T-helper 2 cell treated with Interferon-gamma antibody and Interleukin-4, amounts not matched to agents 5 μg/mL and 100 μg/mL, for 36 hours (primary cell): ENCODE data around the gene TPM1.

Source experiments
- DNase-seq: peaks from one replicate; pipeline ENCODE4 v3.0.0; 2021; ENCODE audit warnings: low spot score
- H3K27ac Mint-ChIP-seq: one replicate; pipeline ENCODE4 v1.8.0; 2021; ENCODE audit warnings: mild to moderate bottlenecking, mixed read lengths
- H3K27me3 Mint-ChIP-seq: one replicate; pipeline ENCODE4 v1.8.0; 2021; ENCODE audit warnings: low read depth, mixed read lengths
- H3K36me3 Mint-ChIP-seq: one replicate; pipeline ENCODE4 v1.8.0; 2021; ENCODE audit warnings: low read depth, mixed read lengths
- H3K4me1 Mint-ChIP-seq: one replicate; pipeline ENCODE4 v1.8.0; 2021; ENCODE audit warnings: low read depth, mixed read lengths
- H3K4me3 Mint-ChIP-seq: one replicate; pipeline ENCODE4 v1.8.0; 2022; ENCODE audit warnings: mild to moderate bottlenecking, moderate library complexity, mixed read lengths
- H3K9me3 Mint-ChIP-seq: one replicate; pipeline ENCODE4 v1.8.0; 2021; ENCODE audit warnings: mixed read lengths

The TPM1 gene

DNA sequence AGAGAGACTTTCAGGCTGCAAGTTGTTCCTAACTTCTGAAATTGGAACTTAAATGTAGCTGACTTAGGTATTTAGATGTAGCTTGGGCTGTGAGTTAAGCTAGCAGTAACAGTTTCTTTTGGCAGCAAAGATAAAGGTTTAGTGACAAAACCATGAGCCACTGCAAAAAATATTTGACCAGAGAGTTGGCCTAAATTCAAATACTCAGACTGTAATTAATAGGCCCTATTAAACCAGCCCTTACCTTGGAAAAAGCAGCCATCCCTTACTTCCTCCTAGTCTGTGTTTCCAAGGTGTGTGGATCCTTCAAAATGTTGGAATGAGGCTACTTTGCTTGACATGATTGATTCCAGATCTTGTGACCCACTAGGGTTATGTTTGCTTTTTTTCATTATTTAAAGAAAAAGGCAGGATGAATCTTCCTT lies 8.2 kb downstream of the TPM1 start:
- Mint-ChIP-seq H3K9me3 (no peaks in the 10 kb centered on the region), H3K4me3 (no peak overlapping the region), H3K36me3 (no peaks in the 10 kb centered on the region), H3K27ac (no peak overlapping the region), H3K4me1 (peaks cover 12% of the 10 kb centered on the region), H3K27me3 (peaks cover 38% of the 10 kb centered on the region)
- no peak for DNase-seq

DNA sequence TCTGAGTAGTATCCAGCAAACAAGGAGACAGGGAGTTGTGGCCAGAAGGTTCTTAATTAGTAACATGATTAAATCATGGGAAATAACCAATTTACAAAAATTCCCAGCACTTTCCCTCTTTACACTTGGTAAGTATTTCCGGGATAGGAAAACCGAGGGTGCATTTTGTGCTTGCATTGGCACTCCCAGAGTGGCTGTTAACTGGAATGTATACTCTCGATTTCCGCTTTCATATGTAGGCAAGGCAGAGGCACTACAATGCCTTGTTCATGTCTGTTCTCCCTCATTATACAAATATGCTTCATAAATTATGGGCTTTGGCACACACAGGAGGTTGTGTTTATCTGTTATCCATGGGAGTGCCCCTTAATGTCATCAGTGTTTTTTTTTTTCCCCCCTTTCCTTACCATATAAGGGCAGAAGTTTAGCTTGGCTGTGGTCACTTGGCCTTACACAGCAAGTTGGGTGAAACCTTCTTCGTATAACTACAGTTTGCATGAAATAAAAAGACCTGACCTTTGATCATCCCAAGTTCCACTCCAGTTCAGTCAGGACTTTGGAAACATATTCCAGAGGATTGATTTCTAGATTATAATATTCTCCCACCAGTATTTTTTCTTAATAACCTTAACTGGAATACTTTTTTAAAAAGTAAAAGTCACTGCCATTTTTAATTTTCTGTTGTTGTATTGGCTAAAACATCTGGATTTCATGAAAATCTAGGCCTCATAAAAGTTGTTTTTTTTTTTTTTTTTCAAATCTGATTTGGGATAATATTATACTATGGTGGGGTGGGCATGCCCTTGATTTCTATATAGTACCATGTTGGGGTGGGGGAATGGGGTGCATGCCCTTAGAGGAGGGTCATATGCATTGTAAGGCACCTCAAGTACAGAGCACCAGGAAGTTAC lies 8.9 kb downstream of the TPM1 start:
- H3K27me3 Mint-ChIP-seq = peaks cover 32% of the 10 kb centered on the region
- no peaks in the 10 kb centered on the region for H3K36me3 Mint-ChIP-seq
- H3K4me1 Mint-ChIP-seq = peaks cover 12% of the 10 kb centered on the region
- DNase-seq = no peak
- no peak overlapping the region for H3K27ac Mint-ChIP-seq
- H3K4me3 Mint-ChIP-seq = no peak overlapping the region
- no peaks in the 10 kb centered on the region for H3K9me3 Mint-ChIP-seq

DNA sequence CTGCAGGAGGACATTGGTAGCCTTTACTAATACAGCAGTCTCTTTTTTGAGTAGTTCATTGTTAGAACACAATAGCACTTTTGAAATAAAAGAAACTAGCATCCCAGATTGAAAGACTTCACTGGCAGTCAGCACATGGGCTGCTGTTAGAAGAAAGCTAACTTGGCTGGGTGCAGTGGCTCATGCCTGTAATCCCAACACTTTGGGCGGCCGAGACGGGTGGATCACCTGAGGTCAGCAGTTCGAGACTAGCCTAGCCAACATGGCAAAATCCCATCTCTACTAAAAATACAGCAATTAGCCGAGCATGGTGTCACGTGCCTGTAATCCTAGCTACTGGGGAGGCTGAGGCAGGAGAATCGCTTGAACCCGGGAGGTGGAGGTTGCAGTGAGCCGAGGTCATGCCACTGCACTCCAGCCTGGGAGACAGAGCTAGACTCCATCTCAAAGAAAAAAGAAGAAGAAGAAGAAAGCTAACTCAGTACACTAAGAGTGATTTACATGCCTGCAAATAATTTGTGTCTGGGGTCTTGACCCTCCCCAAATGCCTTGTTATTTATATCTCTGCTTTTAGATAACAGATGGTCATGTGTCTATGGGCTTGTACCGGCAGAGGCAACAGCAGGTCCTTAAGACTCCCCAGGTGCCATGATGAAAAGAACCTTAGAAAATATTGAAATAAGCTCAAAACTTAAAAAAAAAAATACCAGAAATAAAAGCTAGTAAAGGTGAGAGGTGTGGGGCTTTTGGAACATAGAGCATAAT lies 9.7 kb downstream of the TPM1 start:
- Mint-ChIP-seq H3K27me3 (peaks cover 24% of the 10 kb centered on the region), H3K4me3 (no peak overlapping the region)

DNA sequence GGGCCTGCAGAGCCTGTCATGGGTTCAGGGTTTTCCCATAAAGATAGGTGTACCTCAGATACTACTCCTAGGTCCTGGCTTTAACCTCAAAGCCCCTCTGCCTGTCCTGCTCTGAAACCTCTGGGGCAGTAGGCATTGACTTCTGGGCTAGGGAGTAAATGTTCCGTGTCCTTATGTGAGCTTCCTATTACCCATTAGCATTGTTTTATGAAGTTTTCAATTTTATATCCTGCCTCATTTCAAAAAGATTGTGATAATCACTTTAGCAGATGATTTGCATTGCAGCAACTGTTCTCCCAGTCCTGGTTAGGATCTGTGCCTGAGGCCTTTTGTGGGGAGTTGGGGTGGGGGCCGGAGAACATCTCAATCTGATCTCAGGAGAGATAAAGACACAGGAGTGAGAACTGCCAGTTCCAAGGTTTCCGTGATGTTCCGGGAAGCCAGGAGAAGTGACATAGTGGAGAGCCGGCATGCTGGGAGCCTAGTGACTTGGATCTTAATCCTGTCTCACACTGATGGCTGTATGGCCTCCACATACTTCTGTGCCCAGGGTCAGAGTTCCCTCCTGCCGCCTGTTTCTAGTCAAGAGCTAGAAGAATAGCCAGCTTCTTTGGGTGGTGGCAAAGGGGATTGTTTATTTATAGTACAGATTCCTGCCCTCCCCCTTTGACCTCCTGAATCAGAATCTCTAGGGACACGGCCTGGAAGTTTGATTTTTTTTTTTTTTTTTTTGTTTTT lies 10.6 kb downstream of the TPM1 start:
- no peaks in the 10 kb centered on the region for H3K36me3 Mint-ChIP-seq
- peaks cover 13% of the 10 kb centered on the region for H3K4me1 Mint-ChIP-seq
- no peak for DNase-seq
- no peak overlapping the region for H3K27ac Mint-ChIP-seq
- H3K27me3 Mint-ChIP-seq = peaks cover 17% of the 10 kb centered on the region
- no peak overlapping the region for H3K4me3 Mint-ChIP-seq
- H3K9me3 Mint-ChIP-seq = no peaks in the 10 kb centered on the region

More for the DNA sequence above, 9.7 kb downstream of the TPM1 start:
- H3K27ac Mint-ChIP-seq = no peak overlapping the region
- no peaks in the 10 kb centered on the region for H3K9me3 Mint-ChIP-seq
- H3K36me3 Mint-ChIP-seq = no peaks in the 10 kb centered on the region
- H3K4me1 Mint-ChIP-seq = peaks cover 15% of the 10 kb centered on the region
- no peak for DNase-seq

DNA sequence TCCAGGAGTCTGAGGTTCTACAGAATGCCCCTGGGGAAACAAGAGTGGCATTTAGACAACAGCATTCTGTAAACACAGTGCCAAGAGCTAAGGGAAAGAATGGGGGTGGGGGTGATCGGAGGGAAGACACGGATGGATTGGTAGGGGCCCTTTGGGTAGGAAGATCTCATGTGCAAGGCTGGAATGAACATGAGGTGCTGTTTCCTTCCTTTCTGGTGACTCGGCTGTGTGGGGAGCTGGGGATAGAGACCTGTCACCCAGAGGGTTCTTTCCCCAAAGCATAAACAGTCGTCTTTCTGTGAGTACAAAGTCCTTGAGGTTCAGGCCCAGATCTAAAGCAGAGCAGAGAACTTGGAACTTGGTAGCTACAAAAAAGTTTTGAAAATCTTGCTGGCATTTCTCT lies 11.7 kb downstream of the TPM1 start:
- Mint-ChIP-seq H3K4me1 (peaks cover 7% of the 10 kb centered on the region), H3K27ac (no peak overlapping the region), H3K4me3 (no peak overlapping the region), H3K27me3 (peaks cover 12% of the 10 kb centered on the region), H3K36me3 (no peaks in the 10 kb centered on the region), H3K9me3 (no peaks in the 10 kb centered on the region)
- DNase-seq = no peak

DNA sequence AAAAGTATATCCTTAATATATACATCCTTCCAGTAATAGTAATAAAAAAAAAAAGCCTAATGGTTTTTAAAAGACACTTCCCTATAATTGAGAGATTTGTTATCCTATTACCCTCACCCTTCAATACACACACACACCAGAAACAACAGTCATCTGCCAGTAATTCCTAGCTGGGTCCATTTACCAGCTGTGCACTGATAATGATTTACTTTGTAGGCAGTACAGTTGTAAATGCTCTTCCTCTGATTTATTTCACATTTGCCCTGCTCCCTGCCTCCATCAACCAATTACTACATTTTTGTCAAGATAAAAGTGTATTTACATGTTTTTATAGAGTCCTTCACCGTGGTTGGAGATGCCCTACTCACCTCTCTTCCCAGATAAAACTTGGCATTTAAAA lies 12.4 kb downstream of the TPM1 start:
- H3K27ac Mint-ChIP-seq = no peak overlapping the region
- H3K9me3 Mint-ChIP-seq = no peaks in the 10 kb centered on the region
- no peak for DNase-seq
- H3K4me1 Mint-ChIP-seq = peaks cover 3% of the 10 kb centered on the region
- no peaks in the 10 kb centered on the region for H3K36me3 Mint-ChIP-seq
- no peak overlapping the region for H3K4me3 Mint-ChIP-seq
- H3K27me3 Mint-ChIP-seq = peaks cover 4% of the 10 kb centered on the region

DNA sequence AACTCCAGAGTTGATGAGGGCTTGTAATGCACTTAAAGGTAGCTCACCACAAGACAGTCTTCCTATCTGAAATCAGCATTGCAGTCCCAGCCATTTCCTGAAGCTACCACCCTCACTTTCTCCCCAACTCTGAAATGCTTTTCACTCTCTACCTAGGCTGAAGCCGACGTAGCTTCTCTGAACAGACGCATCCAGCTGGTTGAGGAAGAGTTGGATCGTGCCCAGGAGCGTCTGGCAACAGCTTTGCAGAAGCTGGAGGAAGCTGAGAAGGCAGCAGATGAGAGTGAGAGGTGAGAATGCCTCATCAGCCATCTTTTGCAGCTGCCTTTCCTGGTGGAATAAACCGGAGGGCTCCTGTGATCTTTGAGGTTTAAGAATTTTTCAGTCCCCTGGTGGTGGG lies 14.3 kb downstream of the TPM1 start:
- Mint-ChIP-seq H3K9me3 (no peaks in the 10 kb centered on the region), H3K27ac (no peak overlapping the region), H3K4me1 (peaks cover 3% of the 10 kb centered on the region), H3K36me3 (no peaks in the 10 kb centered on the region), H3K4me3 (no peak overlapping the region), H3K27me3 (no peaks in the 10 kb centered on the region)
- DNase-seq = no peak

DNA sequence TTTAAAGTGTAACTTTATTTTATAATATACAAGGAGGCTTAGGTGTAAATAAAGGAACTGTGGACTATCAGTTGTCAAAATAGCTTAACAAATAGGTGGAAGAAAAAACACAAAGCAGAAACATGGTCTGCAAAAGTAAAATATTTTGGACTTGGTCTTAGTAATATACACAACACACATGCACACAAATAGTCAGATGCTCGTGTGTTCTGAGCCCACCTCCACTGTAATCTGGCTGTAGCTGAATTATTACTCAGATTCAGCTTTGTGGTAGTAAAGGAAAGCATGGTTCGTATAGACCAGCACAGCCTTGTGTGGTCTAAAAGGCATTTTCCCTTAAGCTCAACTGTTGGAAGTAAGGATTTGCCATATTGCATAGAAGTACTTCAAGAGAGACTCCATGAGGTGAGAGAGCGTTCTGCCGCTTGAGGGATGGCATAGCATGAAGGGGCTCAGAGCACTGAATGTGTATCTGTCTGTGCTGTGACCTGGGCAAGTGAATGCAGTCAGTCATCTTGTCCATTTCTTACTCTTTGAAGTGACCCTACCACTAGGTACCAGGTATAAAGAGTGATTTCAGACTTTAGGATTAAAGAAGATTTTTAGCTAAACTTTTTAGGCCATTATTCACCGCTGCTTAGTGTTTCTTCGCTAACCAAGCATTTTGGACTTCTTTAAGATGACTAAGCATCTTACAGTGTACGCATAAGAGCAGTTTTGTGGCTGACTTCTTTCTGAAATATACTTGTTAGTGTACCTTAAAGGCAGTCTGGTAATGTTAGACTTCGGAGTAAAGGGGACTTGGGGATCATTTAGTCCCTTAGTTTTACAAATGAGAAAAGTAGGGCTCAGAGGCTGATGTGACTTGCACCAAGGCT lies 15.2 kb downstream of the TPM1 start:
- H3K27ac Mint-ChIP-seq = no peak overlapping the region
- H3K36me3 Mint-ChIP-seq = no peaks in the 10 kb centered on the region
- H3K9me3 Mint-ChIP-seq = no peaks in the 10 kb centered on the region
- H3K27me3 Mint-ChIP-seq = no peaks in the 10 kb centered on the region
- H3K4me1 Mint-ChIP-seq = peaks cover 3% of the 10 kb centered on the region
- H3K4me3 Mint-ChIP-seq = no peak overlapping the region
- no peak for DNase-seq

DNA sequence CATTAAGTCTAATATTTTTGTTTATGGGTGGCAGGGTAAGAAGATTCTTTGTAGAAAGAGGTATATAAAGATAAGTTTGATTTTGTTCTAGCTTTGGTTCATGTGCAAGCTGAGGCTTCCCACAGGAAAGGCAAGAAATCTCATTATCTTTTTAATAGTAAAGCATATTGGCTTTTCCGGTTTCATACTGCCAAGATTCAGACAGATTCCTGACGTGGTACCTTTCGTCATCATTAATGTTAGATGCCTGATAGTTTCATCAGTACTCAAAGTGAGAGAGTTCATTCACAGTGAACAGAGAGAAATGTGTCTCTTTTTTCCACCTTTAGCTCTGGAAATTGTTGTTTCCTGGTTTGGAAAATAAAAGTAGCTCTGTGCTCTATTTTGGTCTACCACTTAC lies 16.5 kb downstream of the TPM1 start:
- H3K9me3 Mint-ChIP-seq = no peaks in the 10 kb centered on the region
- DNase-seq = no peak
- H3K4me1 Mint-ChIP-seq = peaks cover 6% of the 10 kb centered on the region
- no peaks in the 10 kb centered on the region for H3K27me3 Mint-ChIP-seq
- H3K27ac Mint-ChIP-seq = no peak overlapping the region
- H3K4me3 Mint-ChIP-seq = no peak overlapping the region
- H3K36me3 Mint-ChIP-seq = no peaks in the 10 kb centered on the region

DNA sequence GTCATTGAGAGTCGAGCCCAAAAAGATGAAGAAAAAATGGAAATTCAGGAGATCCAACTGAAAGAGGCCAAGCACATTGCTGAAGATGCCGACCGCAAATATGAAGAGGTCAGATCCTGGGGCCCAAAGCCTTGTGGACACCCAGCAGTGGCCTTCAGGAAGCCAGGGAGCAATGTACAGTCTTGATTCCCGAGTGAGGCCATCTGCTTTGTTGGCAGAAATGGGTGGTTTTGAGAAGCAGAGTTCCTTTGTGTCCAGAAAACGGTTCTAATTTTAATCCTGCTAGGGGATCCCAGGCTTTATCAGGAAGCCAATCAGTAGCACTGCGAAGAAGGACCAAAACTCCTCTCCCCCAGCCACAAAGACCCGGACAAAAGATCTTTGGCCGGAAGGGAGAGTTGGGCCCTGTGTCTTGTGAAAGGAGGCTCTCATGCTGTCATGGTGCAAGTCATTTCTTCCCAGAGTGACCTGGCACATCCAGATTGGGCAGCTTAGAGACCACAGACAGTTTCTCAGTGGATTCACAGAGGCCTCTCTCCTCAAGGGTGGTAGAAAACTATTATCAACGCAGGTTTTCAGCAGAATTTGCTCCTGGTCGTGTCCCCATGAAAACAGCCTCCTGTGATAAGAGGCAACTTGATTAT lies 17.1 kb downstream of the TPM1 start:
- no peak for DNase-seq
- Mint-ChIP-seq H3K4me1 (peaks cover 6% of the 10 kb centered on the region), H3K4me3 (no peak overlapping the region), H3K9me3 (no peaks in the 10 kb centered on the region), H3K27ac (no peak overlapping the region), H3K36me3 (no peaks in the 10 kb centered on the region), H3K27me3 (no peaks in the 10 kb centered on the region)

DNA sequence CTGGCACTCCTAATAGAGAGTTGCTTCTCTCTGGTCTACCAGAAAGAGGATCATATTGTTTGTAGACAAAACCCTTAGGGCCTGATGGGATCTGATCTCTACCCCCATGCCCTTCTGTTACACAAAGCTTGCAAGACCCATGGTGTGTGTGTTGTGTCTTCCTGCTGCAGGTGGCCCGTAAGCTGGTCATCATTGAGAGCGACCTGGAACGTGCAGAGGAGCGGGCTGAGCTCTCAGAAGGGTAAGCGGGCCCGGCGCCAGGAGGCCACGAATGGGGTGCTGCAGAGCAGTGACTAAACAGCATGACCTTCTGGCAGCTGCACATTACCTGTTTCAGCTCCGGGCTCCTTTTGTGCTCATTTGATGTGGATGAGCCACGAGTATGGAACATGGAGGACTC lies 18.2 kb downstream of the TPM1 start:
- H3K27me3 Mint-ChIP-seq = no peaks in the 10 kb centered on the region
- H3K27ac Mint-ChIP-seq = no peak overlapping the region
- H3K36me3 Mint-ChIP-seq = no peaks in the 10 kb centered on the region

DNA sequence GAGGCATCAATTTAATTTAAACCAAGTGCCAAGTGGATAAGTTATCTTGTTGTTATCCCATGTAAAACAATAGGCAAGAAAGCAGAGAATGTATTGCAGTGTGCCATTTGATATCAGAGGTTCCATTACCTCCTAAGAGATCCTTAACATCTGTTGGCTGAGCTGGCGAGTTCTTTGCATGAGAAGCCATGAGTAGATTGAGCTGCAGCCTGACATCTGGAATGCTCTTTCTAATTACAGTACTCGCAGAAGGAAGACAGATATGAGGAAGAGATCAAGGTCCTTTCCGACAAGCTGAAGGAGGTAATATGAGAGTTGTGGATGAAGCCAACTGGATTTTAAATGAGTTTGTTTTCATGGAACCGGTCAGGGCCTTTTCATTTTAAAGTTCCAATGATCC lies 19.4 kb downstream of the TPM1 start:
- Mint-ChIP-seq H3K27ac (no peak overlapping the region), H3K9me3 (no peaks in the 10 kb centered on the region), H3K4me1 (peaks cover 3% of the 10 kb centered on the region), H3K4me3 (no peak overlapping the region), H3K36me3 (no peaks in the 10 kb centered on the region), H3K27me3 (no peaks in the 10 kb centered on the region)
- no peak for DNase-seq

More for the DNA sequence above, 18.2 kb downstream of the TPM1 start:
- DNase-seq = no peak
- peaks cover 6% of the 10 kb centered on the region for H3K4me1 Mint-ChIP-seq
- H3K9me3 Mint-ChIP-seq = no peaks in the 10 kb centered on the region
- no peak overlapping the region for H3K4me3 Mint-ChIP-seq
